NCI-H146 treated with DMSO at 0.1 percent for 48 hours (cell line): ENCODE results near the gene GON4L.
"Not testable (repeated sequence)": the region's sequence is repeated elsewhere in the genome, so short reads cannot be mapped to it uniquely, and the experiment has no call there.

Source experiments
- DNase-seq: peaks from one replicate; lab custom pipeline; 2025; ENCODE audit not compliant: unreplicated experiment; lab: John Stamatoyannopoulos, UW

Gene GON4L

GRCh38 chr1:155827450-155827849 lies 29.6 kb downstream of the GON4L start:
- no peak for DNase-seq

GRCh38 chr1:155816351-155816750 lies 40.7 kb downstream of the GON4L start:
- DNase-seq: no peak

- no peak for DNase-seq
Measured at GRCh38 chr1:155813672-155814071, 43.3 kb downstream of the GON4L start.

GRCh38 chr1:155812878-155813277 lies 44.1 kb downstream of the GON4L start:
- no peak for DNase-seq

- no peak for DNase-seq
Measured at GRCh38 chr1:155809088-155809487, 47.9 kb downstream of the GON4L start.

- no peak for DNase-seq
Measured at GRCh38 chr1:155801149-155801548, 55.9 kb downstream of the GON4L start.

GRCh38 chr1:155795618-155796017 lies 61.4 kb downstream of the GON4L start:
- not testable (repeated sequence) for DNase-seq

GRCh38 chr1:155794605-155795245 lies 62.3 kb downstream of the GON4L start:
- no peak for DNase-seq

- DNase-seq: no peak
Measured at GRCh38 chr1:155793213-155793612, 63.8 kb downstream of the GON4L start.

GRCh38 chr1:155777582-155777981 lies 79.4 kb downstream of the GON4L start:
- DNase-seq: no peak

GRCh38 chr1:155776414-155776813 lies 80.6 kb downstream of the GON4L start:
- no peak for DNase-seq

- DNase-seq: no peak
Measured at GRCh38 chr1:155773221-155773620, 83.8 kb downstream of the GON4L start.

- no peak for DNase-seq
Measured at GRCh38 chr1:155769257-155769656, 87.8 kb downstream of the GON4L start.

- DNase-seq: not testable (repeated sequence)
Measured at GRCh38 chr1:155767399-155767989, 89.5 kb downstream of the GON4L start.

GRCh38 chr1:155763989-155764388 lies 93.0 kb downstream of the GON4L start:
- not testable (repeated sequence) for DNase-seq

GRCh38 chr1:155763090-155763815 lies 93.8 kb downstream of the GON4L start:
- not testable (repeated sequence) for DNase-seq

- no peak for DNase-seq
Measured at GRCh38 chr1:155761736-155762405, 95.1 kb downstream of the GON4L start.

GRCh38 chr1:155760751-155761475 lies 96.1 kb downstream of the GON4L start:
- DNase-seq: no peak

GRCh38 chr1:155759966-155760630 lies 96.9 kb downstream of the GON4L start:
- no peak for DNase-seq

- DNase-seq: not testable (repeated sequence)
Measured at GRCh38 chr1:155759017-155759416, 98.0 kb downstream of the GON4L start.
